GM12872 (cell line): ENCODE results near the gene SLC6A9.

Experiments
- TF ChIP-seq, protein P1 (sequence below): IDR thresholded peaks from 3 replicates; pipeline ENCODE4 v1.5.1; 2011; ENCODE audit warnings: low read depth, mild to moderate bottlenecking, low read length, moderate library complexity; ENCODE audit not compliant: insufficient read depth

Gene SLC6A9

DNA sequence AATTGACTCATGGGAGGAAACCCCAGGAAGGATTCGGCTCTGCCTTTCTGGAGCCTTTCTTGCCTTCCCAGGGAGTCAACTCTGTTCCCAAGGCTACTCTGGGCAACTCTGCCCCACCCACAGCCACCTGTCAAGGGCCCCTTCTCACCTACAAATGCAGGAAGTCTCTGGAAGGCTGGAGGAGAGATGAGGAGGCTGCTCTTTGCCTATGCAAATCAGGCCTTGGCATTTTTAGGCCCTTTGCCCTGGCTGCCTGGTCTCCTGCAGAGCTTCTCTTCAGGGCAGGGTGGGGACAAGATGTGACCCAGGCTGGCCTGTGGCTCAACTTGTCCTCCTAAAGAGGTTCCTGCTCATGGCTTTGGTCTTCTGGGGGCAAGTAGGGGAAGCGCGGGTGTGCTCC, 5.4 kb downstream of the SLC6A9 start:
- TF ChIP-seq, protein P1, sequence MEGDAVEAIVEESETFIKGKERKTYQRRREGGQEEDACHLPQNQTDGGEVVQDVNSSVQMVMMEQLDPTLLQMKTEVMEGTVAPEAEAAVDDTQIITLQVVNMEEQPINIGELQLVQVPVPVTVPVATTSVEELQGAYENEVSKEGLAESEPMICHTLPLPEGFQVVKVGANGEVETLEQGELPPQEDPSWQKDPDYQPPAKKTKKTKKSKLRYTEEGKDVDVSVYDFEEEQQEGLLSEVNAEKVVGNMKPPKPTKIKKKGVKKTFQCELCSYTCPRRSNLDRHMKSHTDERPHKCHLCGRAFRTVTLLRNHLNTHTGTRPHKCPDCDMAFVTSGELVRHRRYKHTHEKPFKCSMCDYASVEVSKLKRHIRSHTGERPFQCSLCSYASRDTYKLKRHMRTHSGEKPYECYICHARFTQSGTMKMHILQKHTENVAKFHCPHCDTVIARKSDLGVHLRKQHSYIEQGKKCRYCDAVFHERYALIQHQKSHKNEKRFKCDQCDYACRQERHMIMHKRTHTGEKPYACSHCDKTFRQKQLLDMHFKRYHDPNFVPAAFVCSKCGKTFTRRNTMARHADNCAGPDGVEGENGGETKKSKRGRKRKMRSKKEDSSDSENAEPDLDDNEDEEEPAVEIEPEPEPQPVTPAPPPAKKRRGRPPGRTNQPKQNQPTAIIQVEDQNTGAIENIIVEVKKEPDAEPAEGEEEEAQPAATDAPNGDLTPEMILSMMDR, result no peak

GRCh38 chr1:44024903-44025525, 6.2 kb downstream of the SLC6A9 start:
- TF ChIP-seq, protein P1, result no peak

DNA sequence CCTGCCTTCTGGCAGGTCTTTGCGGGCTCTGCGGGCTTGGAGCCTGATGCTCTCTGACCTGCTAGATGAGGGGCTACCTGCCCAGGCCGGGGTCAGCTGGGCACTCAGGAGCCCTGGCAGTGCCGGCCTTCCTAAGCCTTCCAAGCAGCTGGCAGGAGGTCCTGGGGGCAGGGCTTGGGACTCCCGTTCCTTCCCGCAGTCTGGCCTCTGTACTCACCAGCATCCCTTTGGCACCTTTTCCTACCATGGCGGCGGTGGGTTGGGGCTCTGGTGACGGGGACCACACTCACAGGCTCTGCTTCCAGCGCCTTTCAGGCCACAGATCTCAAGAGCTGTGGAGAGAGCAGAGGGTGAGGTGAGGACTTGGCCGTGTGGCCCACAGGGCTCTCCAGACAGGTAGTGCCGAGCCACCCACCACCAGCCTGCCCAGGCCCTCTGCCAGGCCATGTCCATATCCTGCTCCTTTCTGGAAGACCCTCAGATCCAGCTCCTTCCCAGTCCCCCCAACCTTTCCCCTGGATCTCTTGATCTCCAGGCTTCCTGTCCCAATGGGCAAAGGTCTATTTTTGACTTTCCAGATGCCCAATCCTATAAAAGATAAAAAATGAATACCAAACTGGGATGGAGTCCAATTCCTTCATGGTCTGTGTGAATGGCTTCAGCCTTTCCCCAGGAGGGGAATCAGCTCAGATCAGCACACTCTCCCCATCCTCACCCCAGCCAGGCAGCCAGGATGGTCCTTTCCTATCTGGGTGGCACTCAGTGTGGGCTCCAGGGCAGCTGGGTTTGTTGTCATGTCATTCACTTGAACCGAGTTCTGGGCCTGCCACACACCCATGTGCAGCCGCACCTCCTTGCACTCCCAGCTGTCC, 7.0 kb downstream of the SLC6A9 start:
- TF ChIP-seq, protein P1, result no peak

DNA sequence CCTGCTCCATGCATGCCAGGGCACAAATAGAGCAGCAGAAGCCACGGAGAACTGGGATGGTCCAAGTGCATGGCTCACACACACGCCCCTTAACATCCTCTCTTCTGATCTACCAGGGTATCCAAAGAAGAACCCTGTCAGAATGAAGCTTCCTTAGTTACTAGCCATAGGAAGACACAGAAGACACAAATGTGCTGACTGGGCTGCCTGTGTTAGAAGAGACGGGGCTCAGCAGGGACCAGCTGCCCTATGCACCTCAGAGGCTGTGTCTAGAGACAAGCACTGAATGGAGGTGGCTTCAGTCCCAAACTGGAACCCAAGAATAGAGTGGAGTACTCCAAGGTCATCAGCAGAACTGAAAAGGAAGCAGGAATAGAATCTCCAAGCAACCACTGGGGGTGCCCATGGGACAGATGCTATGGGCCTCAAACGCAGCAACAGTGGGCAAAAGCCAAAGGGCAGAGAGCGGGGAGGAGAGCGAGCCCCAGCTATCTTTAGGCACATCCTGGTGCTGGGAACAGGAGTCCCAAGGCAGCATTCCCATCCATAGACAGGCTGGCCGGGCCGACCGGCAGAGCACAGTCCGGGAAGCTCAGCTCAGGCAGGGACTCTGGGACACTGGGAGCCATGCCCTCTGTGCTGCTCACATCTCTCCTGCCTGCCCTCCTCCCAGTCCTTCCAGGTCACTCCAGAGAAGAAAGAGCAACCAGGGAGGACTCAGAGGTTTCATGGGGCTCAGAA, 9.5 kb downstream of the SLC6A9 start:
- TF ChIP-seq, protein P1, result 0 out of 3 replicates have a peak, but pooled peaks have one; percentile 6

DNA sequence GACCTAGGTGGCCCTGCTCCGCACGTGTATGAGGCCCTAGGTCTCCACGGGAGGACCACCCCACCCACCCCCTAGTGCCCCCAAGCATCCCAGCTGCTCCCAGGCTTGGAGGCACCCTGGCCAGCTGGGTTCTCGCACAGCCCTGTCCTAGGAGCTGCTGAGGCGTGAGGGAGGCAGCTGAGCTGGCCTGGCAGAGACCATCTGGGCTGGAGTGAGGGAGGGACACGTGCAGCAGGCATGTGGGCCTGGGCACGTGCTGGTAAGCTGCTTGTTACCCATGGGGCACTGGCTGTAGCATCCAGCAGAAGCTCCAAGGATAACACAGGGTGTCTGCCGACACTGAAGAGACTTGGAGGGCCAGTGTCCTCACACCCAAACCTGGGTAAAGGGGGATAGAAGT, 10.1 kb downstream of the SLC6A9 start:
- TF ChIP-seq, protein P1, result no peak

GRCh38 chr1:44020464-44020863, 10.8 kb downstream of the SLC6A9 start:
- TF ChIP-seq, protein P1, result no peak

- TF ChIP-seq, protein P1, result no peak
Measured at GRCh38 chr1:44019466-44019948, 11.8 kb downstream of the SLC6A9 start.
